ENCODE data around the gene LRRC46. TPM values are rescaled to one million over a fixed set of nuclear protein-coding genes. Genes with fewer than 3 reads are reported as not detected.

Gene LRRC46
- total RNA-seq, 1 experiment from 2014 or later = not detected

- no peak for DNase-seq (ENCODE audit: low read depth)
Measured at GRCh38 chr17:47877368-47878034, 46.0 kb downstream of the LRRC46 start.

GRCh38 chr17:47878203-47879027, 46.9 kb downstream of the LRRC46 start:
- no peak for DNase-seq (ENCODE audit: low read depth)

- peak; percentile 65 for DNase-seq (ENCODE audit: low read depth)
Measured at GRCh38 chr17:47879028-47879585, 47.6 kb downstream of the LRRC46 start.

DNA sequence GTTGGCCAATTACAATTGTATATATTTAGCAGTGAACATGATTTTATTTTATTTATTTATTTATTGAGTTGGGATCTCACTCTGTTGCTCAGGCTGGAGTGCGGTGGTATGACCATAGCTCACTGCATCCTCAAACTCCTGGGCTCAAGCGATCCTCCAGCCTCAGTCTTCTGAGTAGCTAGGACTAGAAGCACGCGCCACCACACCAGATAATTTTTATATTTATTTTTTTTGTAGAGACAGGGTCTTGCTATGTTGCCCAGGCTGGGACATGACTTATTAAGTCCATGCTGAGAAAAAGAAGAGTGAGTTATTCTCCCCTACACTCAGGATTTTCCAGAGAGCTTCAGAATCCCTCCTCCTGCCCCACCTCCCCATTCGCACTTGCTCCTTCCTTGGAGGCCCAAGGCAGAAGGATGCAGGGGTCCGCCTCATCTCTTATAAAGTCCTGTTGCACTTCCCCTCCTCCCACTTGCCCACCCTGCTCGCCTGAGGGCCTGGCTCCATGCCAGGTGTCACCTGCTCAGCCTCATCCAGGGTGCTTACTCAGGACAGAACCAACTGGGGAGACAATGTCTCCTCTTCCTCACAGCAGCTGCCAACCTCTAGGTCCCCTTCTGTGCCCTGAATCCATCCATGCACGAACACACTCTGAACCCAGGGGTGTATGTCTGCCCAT, 48.4 kb downstream of the LRRC46 start:
- no peak for DNase-seq (ENCODE audit: low read depth)

GRCh38 chr17:47882247-47882646, 50.8 kb downstream of the LRRC46 start:
- peak; percentile 73 for DNase-seq (ENCODE audit: low read depth)

- DNase-seq (ENCODE audit: low read depth) = no peak
Measured at GRCh38 chr17:47882695-47883588, 51.5 kb downstream of the LRRC46 start.

- no peak for DNase-seq (ENCODE audit: low read depth)
Measured at GRCh38 chr17:47883589-47884426, 52.3 kb downstream of the LRRC46 start.

DNA sequence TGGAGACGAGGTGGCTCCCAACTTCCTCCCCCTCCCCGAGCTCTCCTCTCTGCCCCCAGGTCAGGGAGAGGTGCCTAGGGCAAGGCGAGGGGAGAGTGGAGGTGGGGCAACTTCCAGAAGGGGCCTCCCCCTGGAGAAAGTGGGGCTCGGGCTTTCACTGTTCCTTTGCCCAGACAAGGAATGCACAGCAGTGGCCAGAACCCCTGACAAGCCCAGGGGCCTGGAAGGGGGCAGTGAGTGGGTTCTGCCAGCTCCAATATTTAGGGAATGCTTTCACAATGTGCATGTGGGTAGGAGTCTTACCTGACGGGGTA, 52.9 kb downstream of the LRRC46 start:
- DNase-seq (ENCODE audit: low read depth) = no peak

- no peak for DNase-seq (ENCODE audit: low read depth)
Measured at GRCh38 chr17:47884905-47885730, 53.6 kb downstream of the LRRC46 start.

Other genes with a start within 250 kb of the LRRC46 start
- gene KPNB1, start 181.8 kb upstream of the LRRC46 start, total RNA-seq (2014; rRNA removed; shearing (Covaris generic)) = 541 and 550 TPM in 2 replicates
- gene TBKBP1, start 137.5 kb upstream of the LRRC46 start, total RNA-seq (2014; rRNA removed; shearing (Covaris generic)) = 0.77 and 1.9 TPM in 2 replicates
- 0.06 TPM in 1 of 2 replicates, not detected in the other for gene TBX21, start 98.4 kb upstream of the LRRC46 start, total RNA-seq (2014; rRNA removed; shearing (Covaris generic))
- gene OSBPL7, start 9.9 kb upstream of the LRRC46 start, total RNA-seq (2014; rRNA removed; shearing (Covaris generic)) = 4.0 and 5.6 TPM in 2 replicates
- 26.3 and 41.3 TPM in 2 replicates for gene MRPL10, start 129 bp upstream of the LRRC46 start, total RNA-seq (2014; rRNA removed; shearing (Covaris generic))
- 7.1 and 11.0 TPM in 2 replicates for gene SCRN2, start 9.6 kb downstream of the LRRC46 start, total RNA-seq (2014; rRNA removed; shearing (Covaris generic))
- 0.06 and 0.23 TPM in 2 replicates for gene SP6, start 19.5 kb downstream of the LRRC46 start, total RNA-seq (2014; rRNA removed; shearing (Covaris generic))
- gene SP2, start 64.6 kb downstream of the LRRC46 start, total RNA-seq (2014; rRNA removed; shearing (Covaris generic)) = 1.5 TPM in 2 replicates
- 18.5 and 26.9 TPM in 2 replicates for gene PNPO, start 109.9 kb downstream of the LRRC46 start, total RNA-seq (2014; rRNA removed; shearing (Covaris generic))
- gene PRR15L, start 126.2 kb downstream of the LRRC46 start, total RNA-seq (2014; rRNA removed; shearing (Covaris generic)) = not detected in 2 replicates
- 74.2 and 93.5 TPM in 2 replicates for gene CDK5RAP3, start 139.4 kb downstream of the LRRC46 start, total RNA-seq (2014; rRNA removed; shearing (Covaris generic))
- gene COPZ2, start 206.1 kb downstream of the LRRC46 start, total RNA-seq (2014; rRNA removed; shearing (Covaris generic)) = 0.57 and 5.5 TPM in 2 replicates
- gene NFE2L1, start 216.7 kb downstream of the LRRC46 start, total RNA-seq (2014; rRNA removed; shearing (Covaris generic)) = 19.1 and 22.3 TPM in 2 replicates